HepG2 (cell line): Measurements from ENCODE around the gene CD248. TPM values are rescaled to one million over a fixed set of nuclear protein-coding genes. Genes with fewer than 3 reads are reported as not detected.

Source experiments
- ATF7-NPFF ChIP-seq: sonication (generic); formaldehyde crosslinking; IDR thresholded peaks from 2 replicates; pipeline ENCODE4 v1.8.1; 2023; ENCODE audit warnings: mild to moderate bottlenecking, low read depth, missing genetic modification reagents, moderate library complexity
- HES4 ChIP-seq: sonication (generic); formaldehyde crosslinking; IDR thresholded peaks from 2 replicates; pipeline ENCODE4 v1.9.0; 2021; ENCODE audit warnings: mild to moderate bottlenecking, missing genetic modification reagents, borderline replicate concordance
- MEIS1 ChIP-seq: sonication (generic); formaldehyde crosslinking; IDR thresholded peaks from 2 replicates; pipeline ENCODE4 v1.9.0; 2021; ENCODE audit warnings: mild to moderate bottlenecking, missing genetic modification reagents, moderate library complexity, borderline replicate concordance
- NKX3-1 ChIP-seq: sonication (generic); formaldehyde crosslinking; IDR thresholded peaks from 2 replicates; pipeline ENCODE4 v1.5.0; 2020; ENCODE audit warnings: missing genetic modification reagents
- NR2F2 ChIP-seq: IDR thresholded peaks from 2 replicates; pipeline ENCODE4 v1.6.1; 2012; ENCODE audit warnings: low read depth, inconsistent platforms, borderline replicate concordance
- NRL ChIP-seq: sonication (generic); formaldehyde crosslinking; IDR thresholded peaks from 2 replicates; pipeline ENCODE4 v1.5.0; 2020; ENCODE audit warnings: missing genetic modification reagents, mild to moderate bottlenecking, moderate library complexity, borderline replicate concordance
- SATB2 ChIP-seq: sonication (generic); formaldehyde crosslinking; IDR thresholded peaks from 2 replicates; pipeline ENCODE4 v1.5.0; 2020; ENCODE audit warnings: missing genetic modification reagents
- SRF ChIP-seq: IDR thresholded peaks from 2 replicates; pipeline ENCODE4 v1.6.1; 2011; ENCODE audit warnings: mild to moderate bottlenecking, low read depth, low read length, moderate library complexity
- ZBTB21 ChIP-seq: sonication (generic); formaldehyde crosslinking; IDR thresholded peaks from 2 replicates; pipeline ENCODE4 v1.4.0; 2020; ENCODE audit warnings: missing genetic modification reagents
- ZC3H13 ChIP-seq: sonication (generic); formaldehyde crosslinking; IDR thresholded peaks from 2 replicates; pipeline ENCODE4 v1.8.1; 2023; ENCODE audit warnings: mild to moderate bottlenecking, missing genetic modification reagents, moderate library complexity
- ZFP82 ChIP-seq: sonication (generic); formaldehyde crosslinking; IDR thresholded peaks from 2 replicates; pipeline ENCODE4 v1.5.1; 2020; ENCODE audit warnings: mild to moderate bottlenecking, missing genetic modification reagents, borderline replicate concordance
- ZNF589 ChIP-seq: sonication (generic); formaldehyde crosslinking; conservative IDR thresholded peaks from 2 replicates; pipeline ENCODE4 v1.8.0; 2022; ENCODE audit warnings: mild to moderate bottlenecking, moderate library complexity, missing genetic modification reagents
- ZNF614 ChIP-seq: IDR thresholded peaks from 2 replicates; pipeline ENCODE4 v1.6.1; 2018; ENCODE audit warnings: missing biosample characterization, missing genetic modification reagents, inconsistent platforms, borderline replicate concordance
- polyA plus RNA-seq, 8 experiments: library from polyadenylated mRNA; depleted of rRNA in 3 of 8; stranded (reverse) in 7 of 8; unstranded in 1 of 8; fragments of >200 nt; fragmentation: Illumina TruSeq in 4 of 8; extraction: Trizol in 4 of 8; gene quantifications; 2 replicates each; pipeline versions ENCODE4 v1.2.1 to v1.2.3, GENCODE V29; 2011 to 2016; ENCODE audit warnings: low read depth in 4 of 8, missing spikeins in 1 of 8, mixed read lengths in 1 of 8; ENCODE audit not compliant: insufficient read depth in 1 of 8
- total RNA-seq, 5 experiments: library from RNA; depleted of rRNA; stranded (reverse); fragments of >200 nt; fragmentation: Illumina TruSeq; extraction: Trizol; gene quantifications; 2 replicates each; pipeline ENCODE4 v1.2.3, GENCODE V29; 2016; ENCODE audit warnings: low read depth in 1 of 5
- TF ChIP-seq, protein P1 (sequence below): sonication (generic); formaldehyde crosslinking; IDR thresholded peaks from 2 replicates; pipeline ENCODE4 v1.4.0; 2020; ENCODE audit warnings: missing genetic modification reagents
- TF ChIP-seq, protein P2 (sequence below): sonication (generic); formaldehyde crosslinking; IDR thresholded peaks from 2 replicates; pipeline ENCODE4 v1.5.0; 2020; ENCODE audit warnings: mild to moderate bottlenecking, missing genetic modification reagents
- TF ChIP-seq, protein P3 (sequence below): sonication (generic); formaldehyde crosslinking; IDR thresholded peaks from 2 replicates; pipeline ENCODE4 v1.4.0; 2020; ENCODE audit warnings: mild to moderate bottlenecking, missing genetic modification reagents

Gene CD248
- total and polyA plus RNA-seq, 2 of the 13 experiments (the other 11 are each of a cell fraction or from before 2014, with no cell fraction given), result 0.25 to 0.35 TPM

DNA sequence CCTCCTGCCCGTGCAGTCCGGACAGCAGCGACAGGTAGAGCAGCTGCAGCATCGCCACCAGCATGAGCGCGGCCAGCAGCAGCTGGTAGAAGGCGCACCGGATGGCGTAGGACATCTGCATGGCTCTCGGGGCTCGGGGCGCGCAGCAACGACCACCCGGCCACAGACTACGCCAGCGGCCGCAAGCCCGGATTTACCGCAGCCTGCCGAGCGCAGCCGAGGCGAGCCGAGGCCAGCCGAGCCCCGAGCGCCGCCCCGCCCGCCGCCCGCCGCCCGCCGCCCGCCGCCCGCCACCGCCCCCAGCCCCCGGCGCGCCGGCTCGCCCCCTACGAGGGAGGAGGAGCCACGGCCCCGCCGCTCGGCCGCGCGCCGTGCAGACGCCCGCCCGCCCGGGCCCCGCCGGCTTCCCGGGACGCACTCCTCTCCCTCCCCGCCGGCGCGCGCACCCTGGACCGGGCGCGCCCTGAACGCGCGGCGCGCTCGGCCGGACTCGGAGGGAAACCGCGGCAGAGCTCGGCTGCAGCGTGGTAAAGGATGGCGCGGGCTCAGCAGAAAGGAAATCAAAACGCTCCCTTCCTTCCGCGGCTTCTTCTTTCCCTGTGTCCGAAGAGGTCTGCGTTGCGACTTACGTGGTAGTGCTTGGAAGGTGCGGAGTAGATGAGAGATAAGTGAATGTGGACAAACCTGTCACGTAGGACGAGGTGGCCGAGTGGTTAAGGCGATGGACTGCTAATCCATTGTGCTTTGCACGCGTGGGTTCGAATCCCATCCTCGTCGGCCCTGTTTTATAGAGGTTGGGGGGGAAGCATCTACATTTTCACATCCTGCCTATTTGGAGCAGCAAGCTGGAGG, 30.8 kb upstream of the CD248 start, which contains the start of gene B4GAT1 (continued):
- TF ChIP-seq ATF7-NPFF (CRISPR knock-in tag) (peak; percentile 71), NR2F2 (no peak), ZNF614 (no peak; the same call in 1 of the 2 replicates), NKX3-1 (CRISPR knock-in tag) (peak; percentile 46; the same call in 1 of the 2 replicates), MEIS1 (0 out of 2 replicates have a peak, but pooled peaks have one; percentile 56), ZNF589 (no peak; the same call in 1 of the 2 replicates), SATB2 (CRISPR knock-in tag) (no peak), ZBTB21 (CRISPR knock-in tag) (no peak), NRL (CRISPR knock-in tag) (0 out of 2 replicates have a peak, but pooled peaks have one; percentile 26), ZC3H13 (peak; percentile 89; the same call in 1 of the 2 replicates), SRF (no peak), HES4 (CRISPR knock-in tag) (no peak; the same call in 1 of the 2 replicates), ZFP82 (CRISPR knock-in tag) (0 out of 2 replicates have a peak, but pooled peaks have one; percentile 47)
- TF ChIP-seq, protein P1, sequence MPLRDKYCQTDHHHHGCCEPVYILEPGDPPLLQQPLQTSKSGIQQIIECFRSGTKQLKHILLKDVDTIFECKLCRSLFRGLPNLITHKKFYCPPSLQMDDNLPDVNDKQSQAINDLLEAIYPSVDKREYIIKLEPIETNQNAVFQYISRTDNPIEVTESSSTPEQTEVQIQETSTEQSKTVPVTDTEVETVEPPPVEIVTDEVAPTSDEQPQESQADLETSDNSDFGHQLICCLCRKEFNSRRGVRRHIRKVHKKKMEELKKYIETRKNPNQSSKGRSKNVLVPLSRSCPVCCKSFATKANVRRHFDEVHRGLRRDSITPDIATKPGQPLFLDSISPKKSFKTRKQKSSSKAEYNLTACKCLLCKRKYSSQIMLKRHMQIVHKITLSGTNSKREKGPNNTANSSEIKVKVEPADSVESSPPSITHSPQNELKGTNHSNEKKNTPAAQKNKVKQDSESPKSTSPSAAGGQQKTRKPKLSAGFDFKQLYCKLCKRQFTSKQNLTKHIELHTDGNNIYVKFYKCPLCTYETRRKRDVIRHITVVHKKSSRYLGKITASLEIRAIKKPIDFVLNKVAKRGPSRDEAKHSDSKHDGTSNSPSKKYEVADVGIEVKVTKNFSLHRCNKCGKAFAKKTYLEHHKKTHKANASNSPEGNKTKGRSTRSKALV, result 0 out of 2 replicates have a peak, but pooled peaks have one; percentile 43
- TF ChIP-seq, protein P2, sequence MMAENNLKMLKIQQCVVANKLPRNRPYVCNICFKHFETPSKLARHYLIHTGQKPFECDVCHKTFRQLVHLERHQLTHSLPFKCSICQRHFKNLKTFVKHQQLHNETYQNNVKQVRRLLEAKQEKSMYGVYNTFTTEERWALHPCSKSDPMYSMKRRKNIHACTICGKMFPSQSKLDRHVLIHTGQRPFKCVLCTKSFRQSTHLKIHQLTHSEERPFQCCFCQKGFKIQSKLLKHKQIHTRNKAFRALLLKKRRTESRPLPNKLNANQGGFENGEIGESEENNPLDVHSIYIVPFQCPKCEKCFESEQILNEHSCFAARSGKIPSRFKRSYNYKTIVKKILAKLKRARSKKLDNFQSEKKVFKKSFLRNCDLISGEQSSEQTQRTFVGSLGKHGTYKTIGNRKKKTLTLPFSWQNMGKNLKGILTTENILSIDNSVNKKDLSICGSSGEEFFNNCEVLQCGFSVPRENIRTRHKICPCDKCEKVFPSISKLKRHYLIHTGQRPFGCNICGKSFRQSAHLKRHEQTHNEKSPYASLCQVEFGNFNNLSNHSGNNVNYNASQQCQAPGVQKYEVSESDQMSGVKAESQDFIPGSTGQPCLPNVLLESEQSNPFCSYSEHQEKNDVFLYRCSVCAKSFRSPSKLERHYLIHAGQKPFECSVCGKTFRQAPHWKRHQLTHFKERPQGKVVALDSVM (CRISPR knock-in tag), result no peak
- TF ChIP-seq, protein P3, sequence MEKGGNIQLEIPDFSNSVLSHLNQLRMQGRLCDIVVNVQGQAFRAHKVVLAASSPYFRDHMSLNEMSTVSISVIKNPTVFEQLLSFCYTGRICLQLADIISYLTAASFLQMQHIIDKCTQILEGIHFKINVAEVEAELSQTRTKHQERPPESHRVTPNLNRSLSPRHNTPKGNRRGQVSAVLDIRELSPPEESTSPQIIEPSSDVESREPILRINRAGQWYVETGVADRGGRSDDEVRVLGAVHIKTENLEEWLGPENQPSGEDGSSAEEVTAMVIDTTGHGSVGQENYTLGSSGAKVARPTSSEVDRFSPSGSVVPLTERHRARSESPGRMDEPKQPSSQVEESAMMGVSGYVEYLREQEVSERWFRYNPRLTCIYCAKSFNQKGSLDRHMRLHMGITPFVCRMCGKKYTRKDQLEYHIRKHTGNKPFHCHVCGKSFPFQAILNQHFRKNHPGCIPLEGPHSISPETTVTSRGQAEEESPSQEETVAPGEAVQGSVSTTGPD (CRISPR knock-in tag), result no peak
